22Rv1 (cell line): ENCODE results near the gene RUNX2.

Experiments used
- ZFX ChIP-seq: fragments of 450-650 bp; IDR thresholded peaks from 2 replicates; pipeline ENCODE4 v1.6.1; 2017; ENCODE audit warnings: antibody characterized with exemption, borderline replicate concordance
- TF ChIP-seq, protein P1 (sequence below): fragments of 450-650 bp; IDR thresholded peaks from 2 replicates; pipeline ENCODE4 v1.5.1; 2017; ENCODE audit warnings: mild to moderate bottlenecking

DNA sequence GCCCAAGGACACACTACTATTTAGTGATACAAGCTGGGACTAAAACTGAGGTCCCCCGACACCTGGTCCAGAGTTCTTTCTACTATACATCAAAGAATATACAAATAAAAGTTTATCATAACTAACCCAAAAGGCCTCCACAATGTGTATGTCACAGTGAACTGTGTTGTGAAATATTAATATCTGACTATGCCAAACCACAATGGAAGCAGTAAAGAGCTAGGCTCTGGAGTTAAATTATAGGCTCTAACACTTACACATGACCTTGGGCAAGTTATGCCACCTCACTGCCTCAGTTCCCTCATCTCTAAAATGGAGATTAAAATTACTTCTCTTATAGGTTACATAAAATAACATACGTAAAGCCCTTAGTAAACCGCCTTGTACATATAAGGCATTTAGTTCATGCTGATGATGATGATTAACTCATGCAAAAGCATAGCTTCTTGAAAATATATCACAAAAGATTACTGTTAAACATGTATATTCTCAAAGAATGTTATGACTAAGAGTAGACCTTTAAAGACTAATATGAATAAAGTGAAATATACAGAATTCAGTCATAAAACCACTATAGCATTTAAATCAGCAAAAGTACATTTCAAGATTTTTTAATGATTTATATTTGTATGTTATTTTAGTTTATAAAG, 43.9 kb downstream of the RUNX2 start:
- TF ChIP-seq, protein P1, sequence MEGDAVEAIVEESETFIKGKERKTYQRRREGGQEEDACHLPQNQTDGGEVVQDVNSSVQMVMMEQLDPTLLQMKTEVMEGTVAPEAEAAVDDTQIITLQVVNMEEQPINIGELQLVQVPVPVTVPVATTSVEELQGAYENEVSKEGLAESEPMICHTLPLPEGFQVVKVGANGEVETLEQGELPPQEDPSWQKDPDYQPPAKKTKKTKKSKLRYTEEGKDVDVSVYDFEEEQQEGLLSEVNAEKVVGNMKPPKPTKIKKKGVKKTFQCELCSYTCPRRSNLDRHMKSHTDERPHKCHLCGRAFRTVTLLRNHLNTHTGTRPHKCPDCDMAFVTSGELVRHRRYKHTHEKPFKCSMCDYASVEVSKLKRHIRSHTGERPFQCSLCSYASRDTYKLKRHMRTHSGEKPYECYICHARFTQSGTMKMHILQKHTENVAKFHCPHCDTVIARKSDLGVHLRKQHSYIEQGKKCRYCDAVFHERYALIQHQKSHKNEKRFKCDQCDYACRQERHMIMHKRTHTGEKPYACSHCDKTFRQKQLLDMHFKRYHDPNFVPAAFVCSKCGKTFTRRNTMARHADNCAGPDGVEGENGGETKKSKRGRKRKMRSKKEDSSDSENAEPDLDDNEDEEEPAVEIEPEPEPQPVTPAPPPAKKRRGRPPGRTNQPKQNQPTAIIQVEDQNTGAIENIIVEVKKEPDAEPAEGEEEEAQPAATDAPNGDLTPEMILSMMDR = no peak
- TF ChIP-seq ZFX = no peak
